PC-9 (cell line): Measurements from ENCODE around the gene MYMX. TPM values are rescaled to one million over a fixed set of nuclear protein-coding genes. Genes with fewer than 3 reads are reported as not detected.

ENCODE experiments used
- BruUV-seq: library from RNA; stranded (reverse); fragments of 400-500 nt; replicated peaks from 2 replicates; lab custom pipeline; 2021; lab: Mats Ljungman, UMichigan
- CTCF ChIA-PET: fragments of 300-600 bp; sonication (Branson Sonifier 250); formaldehyde crosslinking; loops from one replicate; lab custom pipeline; 2022; ENCODE audit warnings: antibody characterized with exemption; lab: Charles Lee
- POLR2A ChIA-PET: fragments of 300-600 bp; sonication (Branson Sonifier 250); formaldehyde crosslinking; loops from one replicate; lab custom pipeline; 2022; ENCODE audit warnings: antibody characterized with exemption; ENCODE audit not compliant: unreplicated experiment; lab: Charles Lee
- DNase-seq, 2 experiments: peaks; one replicate each; pipeline versions ENCODE4 v3.0.0 to v3.0.0-alpha.2; 2015 to 2022; ENCODE audit warnings: mixed read lengths in 1 of 2
- H2AFZ ChIP-seq: fragments of 200-600 bp; sonication (generic); 2 replicates; pipeline ENCODE4 v1.8.1; 2017; ENCODE audit warnings: antibody characterized with exemption
- H3F3A ChIP-seq: fragments of 200-600 bp; sonication (generic); 2 replicates; pipeline ENCODE4 v1.8.1; 2017; ENCODE audit warnings: antibody characterized with exemption, mild to moderate bottlenecking, low read depth; ENCODE audit not compliant: insufficient read depth
- H3K27ac ChIP-seq: fragments of 200-600 bp; sonication (generic); 2 replicates; pipeline ENCODE4 v1.6.1; 2016; ENCODE audit warnings: mixed run types
- H3K27me3 ChIP-seq: fragments of 200-600 bp; sonication (generic); 2 replicates; pipeline ENCODE4 v1.6.1; 2016; ENCODE audit warnings: low read depth, mixed run types; ENCODE audit not compliant: insufficient read depth
- H3K36me3 ChIP-seq: fragments of 200-600 bp; sonication (generic); 2 replicates; pipeline ENCODE4 v1.6.1; 2016; ENCODE audit warnings: low read depth, mixed run types
- H3K4me1 ChIP-seq: fragments of 200-600 bp; sonication (generic); replicated peaks from 2 replicates; pipeline ENCODE4 v1.6.1; 2016; ENCODE audit warnings: mixed run types; ENCODE audit not compliant: insufficient read depth
- H3K4me2 ChIP-seq: fragments of 200-600 bp; sonication (generic); 2 replicates; pipeline ENCODE4 v1.6.1; 2017; ENCODE audit warnings: mixed run types
- H3K4me3 ChIP-seq: fragments of 200-600 bp; sonication (generic); 2 replicates; pipeline ENCODE4 v1.6.1; 2016; ENCODE audit warnings: mixed run types
- H3K79me2 ChIP-seq: fragments of 200-600 bp; sonication (generic); 2 replicates; pipeline ENCODE4 v1.6.1; 2017; ENCODE audit warnings: low read depth, mixed run types
- H3K9me2 ChIP-seq: fragments of 200-600 bp; sonication (generic); 2 replicates; pipeline ENCODE4 v1.8.1; 2017; ENCODE audit warnings: mild to moderate bottlenecking; ENCODE audit not compliant: insufficient read depth
- H3K9me3 ChIP-seq: fragments of 200-600 bp; sonication (generic); 2 replicates; pipeline ENCODE4 v1.8.1; 2016; ENCODE audit warnings: low read depth; ENCODE audit not compliant: insufficient read depth
- H4K20me1 ChIP-seq: fragments of 200-600 bp; sonication (generic); 2 replicates; pipeline ENCODE4 v1.8.1; 2017; ENCODE audit not compliant: insufficient read depth
- CTCF ChIP-seq: fragments of 200-600 bp; sonication (generic); conservative IDR thresholded peaks from 2 replicates; pipeline ENCODE4 v1.6.1; 2017; ENCODE audit warnings: mixed run types, antibody characterized with exemption, mild to moderate bottlenecking, moderate library complexity
- EZH2 ChIP-seq: fragments of 200-600 bp; sonication (generic); IDR thresholded peaks from 2 replicates; pipeline ENCODE4 v1.8.0; 2017; ENCODE audit warnings: antibody characterized with exemption, low read depth
- intact Hi-C: fragments of 100-400 bp; cut with micrococcal nuclease; formaldehyde crosslinking; loops from one replicate; pipeline ENCODE4 v1.10.0; 2022; ENCODE audit not compliant: unreplicated experiment
- total RNA-seq: library from RNA; stranded (reverse); gene quantifications from 2 replicates; pipeline ENCODE4 v1.2.3, GENCODE V29; 2021

Gene MYMX
- total RNA-seq, 1 experiment from 2014 or later: not detected

- H3K4me3 ChIP-seq: no peak overlapping the region
- no peaks in the 10 kb centered on the region for H3K79me2 ChIP-seq
- intact Hi-C loops: no loop called here
- no peaks in the 10 kb centered on the region for H3K9me2 ChIP-seq
- no peaks in the 10 kb centered on the region for H3K9me3 ChIP-seq
- H3F3A ChIP-seq: peaks cover 27% of the 10 kb centered on the region
- no TSS peak for BruUV-seq
- H3K36me3 ChIP-seq: no peaks in the 10 kb centered on the region
- H3K27ac ChIP-seq: no peak overlapping the region
- H4K20me1 ChIP-seq: no peaks in the 10 kb centered on the region
- DNase-seq: peak in 1 of 2 experiments; percentile 34
- TF ChIP-seq EZH2 (no peak), CTCF (no peak)
- ChIA-PET CTCF (interaction anchor here (0.6 kb wide), 1 partner anchor 10 kb away, joined by 3 read pairs; no protein-coding TSS in a partner anchor), POLR2A (no interaction called here)
- peaks cover 17% of the 10 kb centered on the region for H3K4me1 ChIP-seq
- H2AFZ ChIP-seq: no peak overlapping the region
- no peak overlapping the region; the same call in 1 of the 2 replicates for H3K4me2 ChIP-seq
- H3K27me3 ChIP-seq: no peaks in the 10 kb centered on the region
Observed at GRCh38 chr6:44238687-44239350, 22.1 kb downstream of the MYMX start.

GRCh38 chr6:44243345-44243744 lies 26.6 kb downstream of the MYMX start:
- no peaks in the 10 kb centered on the region for H3K9me2 ChIP-seq
- CTCF ChIA-PET: interaction anchor here (0.6 kb wide), 1 partner anchor 478 kb away, joined by 23 read pairs; no protein-coding TSS in a partner anchor
- H3F3A ChIP-seq: peaks cover 22% of the 10 kb centered on the region
- intact Hi-C loops: no loop called here
- POLR2A ChIA-PET: no interaction called here
- no peak for DNase-seq
- H3K79me2 ChIP-seq: peaks cover 15% of the 10 kb centered on the region
- H3K4me2 ChIP-seq: no peak overlapping the region
- no peak overlapping the region for H3K4me3 ChIP-seq
- peaks cover under 1% of the 10 kb centered on the region for H3K4me1 ChIP-seq
- no peak overlapping the region for H2AFZ ChIP-seq
- peaks cover 13% of the 10 kb centered on the region for H4K20me1 ChIP-seq
- no TSS peak for BruUV-seq
- H3K9me3 ChIP-seq: no peaks in the 10 kb centered on the region
- no peak overlapping the region for H3K27ac ChIP-seq
- H3K36me3 ChIP-seq: peaks cover 8% of the 10 kb centered on the region
- no peaks in the 10 kb centered on the region for H3K27me3 ChIP-seq
- TF ChIP-seq CTCF (no peak), EZH2 (no peak)

- Histone ChIP-seq H2AFZ (peak overlapping the region; percentile 93), H3K4me3 (peak overlapping the region; percentile 98; the same call in 1 of the 2 replicates), H3K27ac (no peak overlapping the region), H3K9me2 (no peaks in the 10 kb centered on the region), H4K20me1 (peaks cover 34% of the 10 kb centered on the region), H3F3A (peaks cover 39% of the 10 kb centered on the region), H3K36me3 (peaks cover 29% of the 10 kb centered on the region), H3K4me1 (peaks cover 22% of the 10 kb centered on the region), H3K9me3 (no peaks in the 10 kb centered on the region), H3K4me2 (peak overlapping the region; percentile 97), H3K79me2 (peaks cover 36% of the 10 kb centered on the region), H3K27me3 (no peaks in the 10 kb centered on the region)
- POLR2A ChIA-PET: interaction anchor here (0.6 to 1.2 kb wide), 3 partner anchors 19 to 157 kb away, joined by 3 to 11 read pairs (median 4); no protein-coding TSS in a partner anchor
- peak in 1 of 2 experiments; percentile 10 for DNase-seq
- CTCF ChIA-PET: interaction anchor here (0.8 kb wide), 1 partner anchor 8 kb away, joined by 3 read pairs; no protein-coding TSS in a partner anchor
- TF ChIP-seq CTCF: no peak
- TF ChIP-seq EZH2: no peak
- BruUV-seq: no TSS peak
- intact Hi-C loops: loop anchor here (5.0 kb wide), 1 partner anchor 128 kb away; no protein-coding TSS in a partner anchor
Observed at GRCh38 chr6:44245391-44245911, 28.7 kb downstream of the MYMX start.
